ENCODE measurements around the gene MEG3. TPM values are rescaled to one million over a fixed set of nuclear protein-coding genes. Genes with fewer than 3 reads are reported as not detected.

The MEG3 gene
- total RNA-seq, 4 donors from 2014 or later = 34.1 to 265 (median 119) TPM

DNA sequence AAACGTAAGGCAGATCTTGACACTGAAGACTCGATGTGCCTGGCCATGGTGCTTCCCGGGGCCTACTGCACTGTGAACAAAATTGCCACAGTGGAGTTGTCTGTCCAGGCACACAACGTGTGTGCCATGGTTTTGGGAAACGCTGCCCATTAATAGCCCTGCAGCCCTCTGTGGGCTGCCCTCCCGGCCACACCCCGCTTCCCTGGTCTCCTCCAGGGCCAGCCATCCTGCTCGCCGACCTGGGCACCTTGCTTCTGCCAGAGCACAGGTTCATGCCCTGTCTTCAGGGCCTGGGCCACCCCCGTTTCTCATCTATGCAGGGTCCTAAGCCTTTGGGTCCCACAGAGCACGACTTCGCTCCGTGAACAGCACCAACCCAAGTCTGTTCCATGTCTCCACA is 18.9 kb downstream of the MEG3 start:
- no peak for DNase-seq
- Histone ChIP-seq H3K4me3 (no peak overlapping the region), H3K27me3 (no peaks in the 10 kb centered on the region), H3K36me3 (no peaks in the 10 kb centered on the region), H3K27ac (no peak overlapping the region), H3K4me1 (no peaks in the 10 kb centered on the region), H3K9me3 (no peaks in the 10 kb centered on the region)
- TF ChIP-seq POLR2A (IDR thresholded peaks at IDR 0.05) = no peak
- TF ChIP-seq, protein P1, sequence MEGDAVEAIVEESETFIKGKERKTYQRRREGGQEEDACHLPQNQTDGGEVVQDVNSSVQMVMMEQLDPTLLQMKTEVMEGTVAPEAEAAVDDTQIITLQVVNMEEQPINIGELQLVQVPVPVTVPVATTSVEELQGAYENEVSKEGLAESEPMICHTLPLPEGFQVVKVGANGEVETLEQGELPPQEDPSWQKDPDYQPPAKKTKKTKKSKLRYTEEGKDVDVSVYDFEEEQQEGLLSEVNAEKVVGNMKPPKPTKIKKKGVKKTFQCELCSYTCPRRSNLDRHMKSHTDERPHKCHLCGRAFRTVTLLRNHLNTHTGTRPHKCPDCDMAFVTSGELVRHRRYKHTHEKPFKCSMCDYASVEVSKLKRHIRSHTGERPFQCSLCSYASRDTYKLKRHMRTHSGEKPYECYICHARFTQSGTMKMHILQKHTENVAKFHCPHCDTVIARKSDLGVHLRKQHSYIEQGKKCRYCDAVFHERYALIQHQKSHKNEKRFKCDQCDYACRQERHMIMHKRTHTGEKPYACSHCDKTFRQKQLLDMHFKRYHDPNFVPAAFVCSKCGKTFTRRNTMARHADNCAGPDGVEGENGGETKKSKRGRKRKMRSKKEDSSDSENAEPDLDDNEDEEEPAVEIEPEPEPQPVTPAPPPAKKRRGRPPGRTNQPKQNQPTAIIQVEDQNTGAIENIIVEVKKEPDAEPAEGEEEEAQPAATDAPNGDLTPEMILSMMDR (IDR thresholded peaks at IDR 0.05) = no peak
- intact Hi-C loops (cut with DNase I; ENCODE audit: low total_unique reads) = no loop called here

DNA sequence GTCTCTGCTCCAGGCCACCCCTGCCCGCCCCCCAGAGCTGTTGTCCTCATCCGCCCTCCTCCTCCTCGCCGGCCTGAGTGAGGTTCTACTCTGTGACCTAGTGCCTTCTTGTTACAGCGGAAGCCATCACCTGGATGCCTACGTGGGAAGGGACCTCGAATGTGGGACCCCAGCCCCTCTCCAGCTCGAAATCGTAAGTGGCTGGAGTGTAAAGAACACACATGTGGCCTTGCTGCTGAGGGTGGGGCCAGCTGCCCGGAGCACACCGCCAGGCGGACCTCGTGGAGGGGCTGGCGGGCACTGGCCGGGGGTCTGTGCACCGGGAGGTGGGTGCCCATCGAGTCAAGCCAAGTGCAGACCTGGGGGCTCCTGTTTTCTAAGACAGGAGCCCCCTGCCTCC is 19.4 kb downstream of the MEG3 start:
- Histone ChIP-seq H3K27me3 (no peaks in the 10 kb centered on the region), H3K27ac (no peak overlapping the region), H3K4me3 (no peak overlapping the region), H3K4me1 (no peaks in the 10 kb centered on the region), H3K36me3 (no peaks in the 10 kb centered on the region), H3K9me3 (no peaks in the 10 kb centered on the region)
- DNase-seq = no peak
- no peak for TF ChIP-seq POLR2A (IDR thresholded peaks at IDR 0.05)
- TF ChIP-seq, protein P1 (IDR thresholded peaks at IDR 0.05) = no peak
- intact Hi-C loops (cut with DNase I; ENCODE audit: low total_unique reads) = no loop called here

DNA sequence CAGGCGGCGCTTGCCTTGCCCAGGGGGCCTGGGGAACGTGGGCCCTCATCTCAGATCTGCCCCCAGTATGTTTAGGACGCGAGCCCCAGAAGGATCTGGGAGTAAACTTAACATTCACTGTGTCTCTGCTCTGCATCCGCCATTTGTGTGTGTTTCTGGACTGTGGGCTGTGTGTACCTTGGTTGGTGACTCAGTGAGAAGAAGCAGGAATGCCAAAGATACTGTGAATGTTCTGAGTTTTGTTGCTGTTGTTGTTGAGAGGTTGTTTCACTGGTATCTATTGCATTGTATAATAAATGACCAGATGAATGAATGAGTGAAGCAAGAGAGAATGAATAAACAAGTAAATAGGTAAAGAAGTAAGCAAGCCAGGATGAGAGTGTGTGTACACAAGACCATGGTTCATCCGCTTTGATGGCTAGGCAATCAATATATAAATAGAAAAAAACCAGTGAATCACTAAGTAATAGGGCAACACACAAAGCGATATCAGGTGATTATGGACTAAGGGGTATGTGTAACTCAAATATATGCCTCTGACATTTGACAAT is 20.5 kb downstream of the MEG3 start:
- intact Hi-C loops (cut with DNase I; ENCODE audit: low total_unique reads) = no loop called here
- no peak for DNase-seq
- no peaks in the 10 kb centered on the region for H3K9me3 ChIP-seq
- H3K27me3 ChIP-seq = no peaks in the 10 kb centered on the region
- H3K4me3 ChIP-seq = no peak overlapping the region
- no peaks in the 10 kb centered on the region for H3K36me3 ChIP-seq
- H3K4me1 ChIP-seq = no peaks in the 10 kb centered on the region
- no peak for TF ChIP-seq POLR2A (IDR thresholded peaks at IDR 0.05)
- TF ChIP-seq, protein P1 (IDR thresholded peaks at IDR 0.05) = no peak
- no peak overlapping the region for H3K27ac ChIP-seq

DNA sequence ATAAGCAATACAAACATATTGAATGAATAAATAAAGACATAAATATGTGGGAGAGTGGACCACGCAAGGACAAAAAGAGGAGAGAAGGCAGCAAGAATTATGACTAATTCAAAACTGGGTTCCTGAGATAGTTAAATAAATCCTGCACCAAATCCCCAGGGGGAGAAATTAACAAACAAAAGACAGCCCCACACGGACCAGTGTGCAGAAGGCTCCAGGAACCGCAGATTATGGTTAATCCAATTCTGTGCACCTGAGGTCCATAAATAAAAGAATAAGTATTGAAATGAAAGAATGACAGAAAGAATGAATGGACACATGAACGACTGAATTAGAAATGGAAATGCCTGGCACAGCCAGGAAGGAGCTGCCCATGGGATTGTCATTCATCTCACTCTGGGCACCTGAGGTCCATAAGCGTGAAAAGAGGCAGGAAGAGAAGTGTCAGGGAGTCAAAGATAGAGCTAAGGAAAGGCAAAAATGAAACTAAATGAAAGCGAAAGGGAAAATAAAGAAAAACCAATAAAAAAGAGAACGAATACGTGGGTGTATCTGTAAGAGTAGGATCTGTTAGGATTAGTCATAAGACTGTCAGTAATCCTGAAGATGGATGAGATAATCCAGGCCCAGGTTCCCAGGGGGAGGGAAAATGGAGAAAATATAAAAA is 23.3 kb downstream of the MEG3 start:
- no peaks in the 10 kb centered on the region for H3K4me1 ChIP-seq
- no peaks in the 10 kb centered on the region for H3K36me3 ChIP-seq
- H3K27ac ChIP-seq = peak overlapping the region; percentile 21 to 26
- H3K4me3 ChIP-seq = no peak overlapping the region
- TF ChIP-seq, protein P1 (IDR thresholded peaks at IDR 0.05) = no peak
- TF ChIP-seq POLR2A (IDR thresholded peaks at IDR 0.05) = no peak
- DNase-seq = no peak
- H3K9me3 ChIP-seq = no peaks in the 10 kb centered on the region
- intact Hi-C loops (cut with DNase I; ENCODE audit: low total_unique reads) = no loop called here
- H3K27me3 ChIP-seq = no peaks in the 10 kb centered on the region

DNA sequence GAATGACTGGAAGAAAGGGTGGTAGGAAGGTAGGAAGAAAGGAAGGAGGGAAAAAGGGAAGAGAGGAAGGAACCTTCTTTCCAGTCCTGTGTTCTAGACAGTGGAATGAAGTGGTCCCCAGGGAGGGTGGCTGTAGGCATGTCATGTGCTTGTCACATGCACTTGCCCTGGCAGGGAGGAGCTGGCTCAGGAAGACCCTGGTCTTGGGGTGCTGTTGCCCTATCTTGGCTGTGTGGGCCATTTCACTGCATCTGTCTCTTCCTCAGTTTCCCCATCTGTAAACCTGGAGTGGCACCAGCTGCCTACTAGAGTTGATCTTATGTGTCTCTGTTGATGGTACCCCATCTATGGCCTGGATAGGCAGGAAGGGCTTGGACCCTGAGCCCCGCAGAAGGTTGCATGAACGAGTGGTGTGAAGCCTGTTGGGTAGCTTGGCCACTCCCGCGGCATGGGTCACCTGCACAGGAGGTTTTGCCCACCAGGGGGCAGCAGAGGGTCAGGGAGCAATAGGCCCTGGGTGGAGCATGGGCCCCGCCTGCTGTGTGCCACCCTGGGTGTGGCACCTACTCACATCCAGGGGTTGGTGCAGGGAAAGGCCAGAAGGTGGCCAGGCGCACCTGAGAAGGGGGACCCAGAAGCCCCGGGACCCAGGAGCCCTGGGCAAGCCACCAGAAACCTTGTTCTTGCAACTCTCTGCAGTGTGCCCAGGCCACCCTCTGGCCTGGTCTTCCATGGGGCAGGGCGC is 25.1 kb downstream of the MEG3 start:
- H3K36me3 ChIP-seq = no peaks in the 10 kb centered on the region
- H3K27ac ChIP-seq = no peak overlapping the region
- no peaks in the 10 kb centered on the region for H3K27me3 ChIP-seq

More for the DNA sequence above, 25.1 kb downstream of the MEG3 start:
- TF ChIP-seq, protein P1 (IDR thresholded peaks at IDR 0.05) = peak; percentile 20 to 55 (median 40)
- no peak for TF ChIP-seq POLR2A (IDR thresholded peaks at IDR 0.05)
- no peaks in the 10 kb centered on the region for H3K4me1 ChIP-seq
- peak; percentile 45 to 54 for DNase-seq
- no peak overlapping the region for H3K4me3 ChIP-seq
- H3K9me3 ChIP-seq = no peaks in the 10 kb centered on the region
- intact Hi-C loops (cut with DNase I; ENCODE audit: low total_unique reads) = no loop called here
